Body of pancreas (tissue), 4 donors: ENCODE results near the gene APOL2.

Source experiments
- CTCF ChIP-seq, 7 experiments: fragments of 450-650 bp in 4 of 7; fragments of 200-600 bp in 3 of 7; sonication (generic) in 3 of 7; IDR thresholded peaks; one replicate each; pipeline ENCODE4 v1.5.1; 2016 to 2019; ENCODE audit warnings: antibody characterized with exemption in 7 of 7
- POLR2A ChIP-seq, 3 donors: fragments of 450-650 bp; IDR thresholded peaks; one replicate each; pipeline ENCODE4 v1.6.1; 2016; ENCODE audit warnings: antibody characterized with exemption in 3 of 3, mild to moderate bottlenecking in 2 of 3

GRCh38 chr22:36279219-36279666, 39.9 kb upstream of the APOL2 start:
- no peak for TF ChIP-seq CTCF (IDR thresholded peaks at IDR 0.05)
- TF ChIP-seq POLR2A (IDR thresholded peaks at IDR 0.05): no peak
